Left colon (tissue), 2 donors: ENCODE data around the gene TMEM225. TPM values are rescaled to one million over a fixed set of nuclear protein-coding genes. Genes with fewer than 3 reads are reported as not detected.

Source experiments
- ATAC-seq: fragments of 200-7000 bp; cut with Tn5 transposase; one replicate; pipeline ENCODE4 v1.9.1; 2020; ENCODE audit warnings: mild to moderate bottlenecking, moderate library complexity
- DNase-seq, 2 donors: peaks; one replicate each; pipeline ENCODE4 v3.0.0-alpha.2; 2020
- intact Hi-C, 2 donors: fragments of 100-400 bp; cut with DNase I in 1 of 2; cut with micrococcal nuclease in 1 of 2; formaldehyde crosslinking; loops; one replicate each; pipeline versions ENCODE4 v1.11.2 to v1.14.0; 2022; cut with DNase I, micrococcal nuclease
- total RNA-seq, 2 donors: library from RNA; stranded (reverse); fragmentation: NEBNext Ultra II Directional; extraction: Animal tissue kit (Norgen Biotek cat#: 25700); gene quantifications; one replicate each; pipeline ENCODE4 v1.2.1, GENCODE V29; 2021
- donor health status: DM: no; HTN: no; CAD: no.
- donor health status: DM: yes; HTN: yes; CAD: no.

Gene TMEM225
- total RNA-seq, 2 donors from 2014 or later = not detected

DNA sequence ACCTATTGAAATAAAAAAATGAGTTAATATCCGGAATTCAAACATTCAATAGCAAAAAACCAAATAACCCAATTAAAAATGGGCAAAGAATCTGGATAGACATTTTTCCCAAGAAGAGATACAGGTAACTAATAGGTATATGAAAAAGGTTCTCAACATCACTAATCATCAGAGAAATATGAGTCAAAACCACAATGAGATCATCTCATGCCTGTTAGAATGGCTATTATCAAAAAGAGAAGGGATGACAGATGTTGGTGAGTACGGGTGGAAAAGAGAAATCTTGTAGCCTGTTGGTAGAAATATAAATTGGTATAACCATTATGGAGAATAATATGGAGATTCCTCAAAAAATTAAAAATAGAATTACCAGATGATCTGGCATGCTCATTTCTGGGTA is 52.4 kb downstream of the TMEM225 start:
- no peak for ATAC-seq
- DNase-seq = no peak
- intact Hi-C loops = no loop called here

Other genes starting within 250 kb of the TMEM225 start
- under 1 TPM; 0.43 to 0.59 TPM for gene SCN3B, start 231.0 kb downstream of the TMEM225 start, total RNA-seq
- gene ZNF202, start 144.0 kb downstream of the TMEM225 start, total RNA-seq = 1 to 10 TPM; 7.5 to 7.7 TPM
- not detected for gene OR6X1, start 131.2 kb downstream of the TMEM225 start, total RNA-seq
- not detected for gene OR6M1, start 79.3 kb downstream of the TMEM225 start, total RNA-seq
- gene OR8D4, start 16.5 kb upstream of the TMEM225 start, total RNA-seq = 1 to 10 TPM in 1 of 2 donors, under 1 TPM in 1; 0.61 to 1.5 TPM
- gene OR4D5, start 53.9 kb upstream of the TMEM225 start, total RNA-seq = under 1 TPM; 0.37 to 0.81 TPM
- gene OR6T1, start 58.2 kb upstream of the TMEM225 start, total RNA-seq = not detected
- not detected for gene OR10S1, start 92.1 kb upstream of the TMEM225 start, total RNA-seq
- not detected for gene OR10G6, start 109.5 kb upstream of the TMEM225 start, total RNA-seq
- under 1 TPM; 0.18 to 0.56 TPM for gene OR10G4, start 127.3 kb upstream of the TMEM225 start, total RNA-seq
- gene OR10G9, start 137.3 kb upstream of the TMEM225 start, total RNA-seq = under 1 TPM in 1 of 2 donors, not detected in 1; 0.34 TPM
- not detected for gene OR10G8, start 141.1 kb upstream of the TMEM225 start, total RNA-seq
- not detected for gene OR10G7, start 155.7 kb upstream of the TMEM225 start, total RNA-seq
- 10 to 100 TPM; 48.8 to 59.8 TPM for gene VWA5A, start 229.8 kb upstream of the TMEM225 start, total RNA-seq